HG03139 (cell line): Measurements from ENCODE around the gene ADARB2.

Experiments used
- ATAC-seq: cut with Tn5 transposase; IDR thresholded peaks from one replicate; pipeline ENCODE4 v1.9.1; 2021; ENCODE audit not compliant: unreplicated experiment

The ADARB2 gene

DNA sequence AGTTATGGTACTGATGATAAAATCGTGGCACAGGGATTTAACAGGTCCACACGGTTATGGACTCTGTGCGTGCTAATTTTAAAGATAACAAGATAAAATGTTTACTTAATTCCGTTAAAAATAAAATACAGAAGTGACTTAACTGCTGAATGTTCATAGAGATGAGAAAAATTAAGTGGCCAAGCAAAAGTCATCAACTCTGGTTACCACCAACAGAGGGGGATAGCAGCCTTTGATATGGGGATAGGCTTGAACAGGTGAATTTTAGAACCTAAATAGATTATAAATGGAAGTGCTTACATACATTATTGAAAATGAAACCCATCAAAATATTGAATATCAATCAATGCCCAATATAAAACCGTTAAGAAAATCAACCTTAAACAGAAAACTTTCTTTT is 436.2 kb downstream of the ADARB2 start:
- ATAC-seq: no peak

DNA sequence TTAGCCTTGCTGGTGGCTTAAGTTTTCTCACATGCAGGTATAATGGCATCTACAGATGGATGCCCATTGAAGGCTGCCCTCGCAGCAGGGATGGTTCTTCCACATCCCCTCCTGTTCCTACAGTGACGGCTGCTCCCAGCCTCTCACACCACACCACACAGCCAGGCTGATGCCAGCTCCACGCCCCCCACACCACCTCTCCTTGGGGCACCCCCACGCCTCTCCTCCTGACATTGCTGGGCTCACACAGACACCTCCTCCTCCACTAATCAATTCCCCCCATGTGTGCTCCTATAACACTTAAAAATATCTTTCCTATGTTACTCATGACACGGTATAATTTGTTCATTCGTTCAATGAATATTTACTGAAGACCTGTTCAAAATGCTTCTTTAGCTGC is 437.1 kb downstream of the ADARB2 start:
- no peak for ATAC-seq

DNA sequence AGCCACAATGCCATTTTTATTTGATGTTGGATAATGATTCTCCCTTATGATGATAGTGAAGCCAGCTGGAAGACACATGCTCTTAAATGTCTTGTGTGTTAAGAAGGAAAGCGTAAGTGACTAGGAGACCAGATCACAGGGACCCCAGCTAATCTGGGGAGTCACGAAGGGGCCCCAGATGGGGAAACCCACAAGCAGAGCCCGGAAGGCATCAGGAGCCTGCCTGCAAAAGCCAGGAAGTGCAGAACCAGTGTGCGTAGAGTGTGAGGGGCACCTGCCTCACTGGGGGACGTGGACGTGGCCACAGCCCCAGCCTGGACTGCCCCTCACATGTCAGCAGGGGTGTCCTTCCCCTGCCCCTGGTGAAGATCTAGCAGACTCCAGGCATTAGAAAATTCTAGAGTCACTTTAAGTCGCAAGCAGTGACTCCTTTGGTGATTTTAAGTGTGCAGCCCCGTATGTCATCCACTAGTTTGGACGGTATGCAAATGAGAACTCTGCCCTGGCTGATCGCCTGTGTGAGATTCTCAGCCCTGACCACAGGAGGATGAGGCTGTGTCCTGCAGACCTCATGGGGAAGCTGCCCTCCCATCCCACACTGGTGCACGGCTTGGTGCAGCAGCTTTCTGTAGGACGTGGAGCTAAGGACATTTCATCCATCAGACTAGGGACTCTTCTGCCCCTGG is 438.1 kb downstream of the ADARB2 start:
- ATAC-seq: no peak

DNA sequence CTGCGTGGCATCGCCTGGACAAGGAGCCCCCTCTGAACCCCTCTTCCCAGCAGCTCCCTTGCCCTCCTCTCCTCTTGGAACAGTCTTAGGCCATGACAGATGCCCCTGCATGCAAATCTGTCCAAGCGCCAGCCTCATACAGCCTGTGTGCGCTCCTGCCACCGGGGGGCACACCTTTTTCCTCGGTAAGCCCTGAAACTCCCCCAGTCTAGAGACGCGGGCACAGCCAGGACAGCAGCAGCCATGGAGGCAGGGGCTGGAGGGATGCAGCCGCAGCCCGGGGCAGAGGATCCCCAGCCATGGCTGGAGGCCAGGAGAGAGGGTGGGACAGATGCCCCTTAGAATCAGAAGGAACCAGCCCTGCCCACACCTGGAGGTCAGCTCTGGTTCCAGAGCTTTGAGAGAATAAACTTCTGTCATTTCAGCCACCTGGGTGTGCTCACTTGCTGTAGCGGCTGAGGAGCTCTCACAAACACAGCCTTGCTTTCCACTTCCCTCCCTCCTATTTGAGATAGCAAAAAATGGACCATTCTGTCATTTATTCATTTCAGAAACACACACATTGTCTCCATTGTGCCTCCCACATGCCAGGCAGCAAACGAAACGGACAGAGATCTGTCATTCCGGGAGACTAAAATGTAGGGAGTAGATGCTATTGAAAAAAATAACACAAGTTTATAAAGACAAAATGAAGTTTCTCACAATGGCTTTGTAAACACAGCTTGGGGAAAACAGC is 439.6 kb downstream of the ADARB2 start:
- no peak for ATAC-seq

DNA sequence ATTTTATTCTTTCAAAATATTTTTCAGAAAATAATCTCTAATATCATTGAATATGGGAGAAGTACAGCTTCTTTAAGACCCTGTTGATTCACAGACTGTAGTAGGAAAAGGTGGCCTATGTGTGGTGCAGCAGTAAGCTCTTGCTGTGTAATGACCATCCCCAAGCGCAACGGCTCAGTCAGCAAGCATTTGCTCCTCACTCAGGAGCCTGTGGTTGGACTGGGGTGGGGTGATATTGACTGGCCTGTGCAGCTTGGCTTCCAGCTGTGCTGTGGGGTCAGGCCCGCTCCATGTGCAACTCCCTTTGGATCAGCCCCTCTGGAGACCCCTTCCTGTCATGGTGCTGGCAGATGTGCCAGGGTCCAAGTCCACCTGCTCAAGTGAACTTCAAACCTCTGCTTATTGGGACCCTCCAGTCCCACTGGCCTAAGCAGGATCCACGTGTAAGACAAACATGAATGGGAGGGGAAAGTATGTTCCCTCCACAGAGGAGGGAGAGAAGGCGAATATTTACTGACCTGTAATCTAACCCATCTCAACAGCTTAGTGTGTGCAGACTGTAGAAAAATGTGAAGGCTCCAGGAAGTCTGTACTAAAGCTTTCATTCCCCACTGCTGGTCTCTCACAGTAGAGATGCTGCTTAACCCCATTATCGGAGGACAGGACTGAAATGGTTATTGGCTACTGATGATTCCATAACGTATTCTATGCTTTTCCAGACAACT is 441.4 kb downstream of the ADARB2 start:
- ATAC-seq: no peak

DNA sequence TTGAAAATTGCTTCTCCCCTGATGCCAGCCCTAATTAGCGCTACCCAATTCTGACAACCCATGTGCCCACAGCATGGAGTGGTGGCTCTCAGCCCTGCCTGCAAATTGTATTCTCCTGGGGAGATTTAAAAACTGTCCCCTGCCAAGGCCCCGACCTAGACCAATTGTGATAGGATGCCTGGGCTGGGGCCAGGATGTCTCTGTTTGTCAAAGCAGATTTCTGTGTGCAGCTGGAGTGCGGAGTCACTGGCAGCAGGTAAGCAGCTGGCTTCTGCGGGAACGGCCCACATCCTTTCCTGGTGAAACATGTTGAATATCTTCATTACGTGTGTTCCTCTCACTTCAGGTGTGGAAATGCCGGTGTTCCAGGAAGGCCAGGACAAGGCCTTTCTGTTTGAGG is 442.6 kb downstream of the ADARB2 start:
- no peak for ATAC-seq

DNA sequence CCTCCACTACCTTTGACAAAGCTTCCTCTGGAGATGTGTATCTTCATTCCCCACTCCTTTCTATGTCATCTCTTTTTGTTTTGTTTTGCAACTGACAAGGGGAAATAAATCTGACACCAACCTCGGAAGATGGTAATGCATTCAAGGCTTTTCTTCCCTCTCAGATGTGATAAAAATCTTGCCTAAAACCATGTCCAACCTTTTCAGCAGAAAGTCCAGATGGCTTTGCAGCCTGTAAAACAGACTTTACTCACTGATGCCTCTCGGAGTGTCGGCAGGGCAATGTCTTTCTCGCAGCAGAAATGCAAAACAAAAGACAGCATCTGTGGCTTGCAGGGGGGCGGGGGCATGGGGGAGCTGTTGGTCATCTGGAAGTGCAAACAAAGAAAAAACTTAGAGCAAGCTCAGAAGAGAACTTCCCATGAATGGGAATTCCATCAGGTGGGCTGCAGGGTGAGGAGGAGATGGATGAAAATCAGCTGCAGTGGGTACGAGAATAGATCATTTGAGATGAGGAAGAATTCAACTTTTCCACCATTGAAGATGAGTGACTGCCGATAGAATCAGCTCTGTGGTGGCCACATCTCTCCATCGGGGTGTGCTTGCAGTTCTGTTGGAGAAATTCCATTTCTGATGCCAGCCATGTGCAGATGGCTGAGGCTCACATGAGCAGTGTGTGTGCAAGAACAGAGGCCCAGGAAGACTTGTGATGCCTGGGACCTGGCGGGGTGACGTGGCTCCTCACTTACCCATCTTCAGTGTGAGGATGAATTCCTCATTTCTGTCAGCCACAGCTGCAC is 443.5 kb downstream of the ADARB2 start:
- no peak for ATAC-seq

DNA sequence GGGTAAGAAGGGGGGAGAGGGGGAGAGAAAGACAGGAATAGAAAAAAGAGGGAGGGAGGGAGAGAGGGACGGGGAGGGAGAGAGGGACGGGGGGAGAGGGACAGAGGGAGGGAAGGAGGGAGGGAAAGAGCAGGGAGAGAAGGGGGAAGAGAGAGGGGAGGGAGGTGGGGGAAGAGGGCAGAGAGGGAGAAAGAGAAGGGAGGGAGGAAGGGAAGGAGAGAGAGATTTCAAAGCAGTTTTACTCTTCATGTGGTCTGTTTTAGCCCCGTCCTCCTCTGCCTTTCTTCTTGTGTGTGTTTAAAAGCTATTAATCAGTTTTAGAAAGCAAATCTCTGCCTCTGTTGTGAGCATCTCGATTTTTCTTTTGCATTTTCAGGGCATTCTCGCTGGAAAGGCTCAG is 444.2 kb downstream of the ADARB2 start:
- ATAC-seq: no peak

DNA sequence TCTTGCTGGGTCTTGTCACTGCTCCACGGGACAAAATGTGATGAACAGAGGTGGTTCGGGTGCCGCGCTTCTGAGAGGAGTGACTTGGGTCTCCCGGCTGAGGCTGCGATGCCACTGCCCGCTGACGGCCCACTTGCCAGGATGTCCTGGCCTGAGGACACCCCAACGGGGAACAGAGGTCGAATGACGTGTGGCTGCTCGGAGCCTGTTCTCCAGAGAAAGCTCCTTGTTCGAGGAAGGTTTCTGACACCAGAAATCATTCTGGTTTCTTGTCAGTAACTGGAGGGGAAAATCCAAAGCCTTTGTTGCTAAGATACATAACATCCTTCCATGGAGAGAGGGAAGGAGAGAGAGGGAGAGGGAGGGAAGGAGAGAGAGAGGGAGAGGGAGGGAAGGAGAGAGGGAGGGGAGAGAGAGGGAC is 444.7 kb downstream of the ADARB2 start:
- ATAC-seq: no peak

DNA sequence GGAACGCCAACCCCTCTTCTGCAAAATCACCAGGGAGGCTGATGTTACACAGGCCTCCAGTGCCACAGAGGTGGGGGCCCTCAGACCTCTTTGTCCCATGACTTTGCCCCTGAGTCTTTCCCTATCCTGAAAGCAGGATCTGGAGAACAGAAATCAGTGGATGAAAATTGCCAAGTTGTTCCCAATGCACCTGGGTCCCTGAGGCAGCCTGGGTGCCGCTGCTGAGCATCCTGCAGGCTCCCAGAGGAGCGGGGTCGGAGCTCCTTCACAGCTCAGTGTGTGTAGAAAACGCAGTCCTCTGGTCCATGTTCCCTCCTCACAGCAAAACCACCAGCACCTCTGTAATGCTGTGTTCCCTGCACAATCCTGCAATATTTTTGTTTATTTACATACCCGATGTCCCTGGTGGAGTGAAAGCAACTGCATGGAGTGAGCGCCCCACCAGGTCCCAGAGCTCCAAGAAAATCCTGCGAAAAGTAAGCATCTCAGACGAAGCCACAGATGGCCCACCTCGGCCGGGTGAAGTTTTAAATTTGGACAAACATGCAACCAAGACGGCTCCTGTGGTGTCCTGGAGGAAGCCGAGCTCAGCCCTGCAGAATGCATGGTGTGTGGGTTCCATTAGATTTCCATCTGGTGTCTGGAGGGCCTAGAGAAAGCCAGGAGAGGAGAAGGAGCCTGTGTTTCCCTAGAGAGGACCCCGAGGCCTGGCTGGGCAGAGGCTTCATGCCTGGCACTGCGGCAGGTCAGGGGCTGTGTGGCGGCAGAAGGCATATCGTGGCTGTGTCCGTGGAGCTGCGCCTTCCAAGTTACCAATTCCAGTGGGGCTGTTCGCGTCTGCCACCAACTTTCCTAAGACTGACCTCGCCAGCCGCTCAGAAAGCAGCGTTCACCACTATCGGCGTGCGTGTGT is 445.9 kb downstream of the ADARB2 start:
- ATAC-seq: no peak

DNA sequence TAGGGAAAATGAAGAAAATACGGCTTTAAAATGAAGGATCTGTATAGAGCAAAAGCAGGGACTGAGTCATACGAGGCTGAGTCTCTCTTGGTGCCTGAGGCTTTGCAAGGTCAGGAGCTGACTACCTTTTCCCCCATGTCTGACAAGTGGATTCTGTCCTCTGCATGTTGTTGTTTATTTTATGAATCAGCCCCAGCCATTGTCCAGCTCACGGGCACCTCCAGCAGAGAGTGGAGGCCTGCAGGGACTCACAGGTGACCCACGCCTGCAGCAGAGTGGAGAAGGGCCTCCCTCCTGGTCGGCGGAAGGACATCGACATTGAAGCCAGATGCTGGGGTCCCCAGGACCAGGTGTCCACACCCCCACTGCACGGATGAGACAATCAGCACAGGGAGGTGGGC is 447.3 kb downstream of the ADARB2 start:
- no peak for ATAC-seq

DNA sequence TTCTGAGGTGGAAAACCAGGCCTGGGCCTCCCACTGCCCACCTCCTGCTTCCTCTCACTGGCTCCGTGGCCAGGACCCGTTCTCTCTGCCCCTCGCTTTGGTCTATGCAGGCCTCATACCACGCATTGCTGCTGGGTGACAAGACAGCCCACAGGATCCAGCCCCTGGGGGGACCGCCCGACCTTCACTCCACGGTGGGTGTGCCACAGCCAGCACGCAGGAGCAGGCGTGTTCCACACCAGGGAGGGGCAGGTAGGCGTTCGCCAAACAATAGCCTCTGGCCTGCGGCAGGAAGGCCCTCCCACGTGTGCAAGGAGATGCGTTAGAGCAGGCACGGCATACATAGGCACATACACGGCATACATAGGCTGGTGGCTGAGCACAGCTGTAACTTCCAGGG is 447.7 kb downstream of the ADARB2 start:
- ATAC-seq: no peak

DNA sequence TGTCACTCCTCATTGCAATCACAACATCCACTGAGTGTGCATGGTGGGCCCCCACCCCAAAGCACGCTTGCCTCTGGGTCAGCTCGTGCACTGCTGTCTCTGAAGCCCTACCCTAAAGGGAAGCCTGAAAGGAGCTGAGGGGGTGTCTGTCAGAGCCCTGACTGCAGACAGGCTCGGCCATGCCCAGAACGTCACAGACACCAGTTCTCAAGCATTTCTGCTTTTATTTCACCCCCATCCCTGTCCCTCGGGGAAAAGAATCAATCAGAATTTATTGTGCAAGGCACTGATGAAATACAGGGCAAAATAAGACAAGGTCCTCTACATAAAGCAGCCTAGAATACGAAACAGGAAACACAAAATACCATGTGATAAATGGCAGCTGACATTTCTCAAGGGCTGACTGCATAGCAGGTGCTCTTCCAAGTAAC is 449.3 kb downstream of the ADARB2 start:
- no peak for ATAC-seq

DNA sequence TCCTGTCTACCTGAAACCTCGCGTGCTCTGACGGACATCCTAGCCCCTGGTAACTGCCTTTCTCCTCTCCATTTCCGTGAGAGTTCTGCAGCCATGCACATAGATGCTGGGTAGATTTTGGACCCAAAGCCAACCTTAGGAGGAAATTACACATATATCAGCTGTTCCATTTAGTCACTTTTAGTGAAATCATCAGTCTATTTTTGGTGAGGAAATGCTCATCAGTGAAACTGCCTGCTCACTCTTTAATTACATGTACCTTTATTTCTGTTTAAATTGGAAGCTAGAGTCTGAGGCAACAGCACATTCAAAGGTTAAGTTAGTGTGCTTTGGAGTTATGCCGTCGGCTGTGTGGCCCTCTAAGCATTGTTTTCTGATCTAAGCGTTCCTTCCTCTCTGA is 449.8 kb downstream of the ADARB2 start:
- no peak for ATAC-seq

DNA sequence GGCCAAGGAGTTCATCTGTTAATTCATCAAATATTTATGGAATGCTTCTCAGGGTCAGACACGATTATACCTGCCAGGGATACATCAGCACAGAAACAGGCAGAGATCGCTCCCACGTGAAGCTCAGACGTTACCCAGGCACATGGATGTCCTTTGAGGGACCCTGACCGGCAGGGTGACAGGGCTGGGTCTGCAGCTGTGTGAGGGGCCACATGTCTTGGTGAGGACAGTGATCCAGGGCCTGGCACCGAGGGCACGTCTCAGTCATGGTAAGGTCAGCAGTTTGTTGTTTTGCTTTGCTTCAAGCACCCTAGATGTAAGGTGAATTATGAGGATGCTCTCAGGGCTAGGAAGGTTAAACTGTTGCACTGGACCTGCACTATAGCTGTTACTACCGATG is 453.2 kb downstream of the ADARB2 start:
- no peak for ATAC-seq

DNA sequence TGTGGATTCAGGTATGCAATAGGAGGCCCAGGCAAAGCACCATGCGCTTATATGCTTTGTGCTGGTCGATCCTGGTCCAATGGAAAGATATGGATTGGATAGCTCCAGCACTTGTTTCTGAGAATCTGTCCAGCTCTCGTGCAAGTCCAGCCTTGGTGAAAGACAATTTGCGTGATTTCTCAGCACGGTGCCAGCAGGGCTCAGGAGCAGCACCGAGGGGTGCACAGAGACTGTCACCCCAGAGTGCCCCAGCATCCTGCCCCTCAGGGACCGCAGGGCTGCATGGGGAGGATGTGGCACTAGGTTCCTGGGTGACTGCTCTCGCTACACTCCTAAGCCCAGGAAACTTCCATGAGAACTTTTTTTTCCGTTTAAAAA is 455.9 kb downstream of the ADARB2 start:
- ATAC-seq: no peak

DNA sequence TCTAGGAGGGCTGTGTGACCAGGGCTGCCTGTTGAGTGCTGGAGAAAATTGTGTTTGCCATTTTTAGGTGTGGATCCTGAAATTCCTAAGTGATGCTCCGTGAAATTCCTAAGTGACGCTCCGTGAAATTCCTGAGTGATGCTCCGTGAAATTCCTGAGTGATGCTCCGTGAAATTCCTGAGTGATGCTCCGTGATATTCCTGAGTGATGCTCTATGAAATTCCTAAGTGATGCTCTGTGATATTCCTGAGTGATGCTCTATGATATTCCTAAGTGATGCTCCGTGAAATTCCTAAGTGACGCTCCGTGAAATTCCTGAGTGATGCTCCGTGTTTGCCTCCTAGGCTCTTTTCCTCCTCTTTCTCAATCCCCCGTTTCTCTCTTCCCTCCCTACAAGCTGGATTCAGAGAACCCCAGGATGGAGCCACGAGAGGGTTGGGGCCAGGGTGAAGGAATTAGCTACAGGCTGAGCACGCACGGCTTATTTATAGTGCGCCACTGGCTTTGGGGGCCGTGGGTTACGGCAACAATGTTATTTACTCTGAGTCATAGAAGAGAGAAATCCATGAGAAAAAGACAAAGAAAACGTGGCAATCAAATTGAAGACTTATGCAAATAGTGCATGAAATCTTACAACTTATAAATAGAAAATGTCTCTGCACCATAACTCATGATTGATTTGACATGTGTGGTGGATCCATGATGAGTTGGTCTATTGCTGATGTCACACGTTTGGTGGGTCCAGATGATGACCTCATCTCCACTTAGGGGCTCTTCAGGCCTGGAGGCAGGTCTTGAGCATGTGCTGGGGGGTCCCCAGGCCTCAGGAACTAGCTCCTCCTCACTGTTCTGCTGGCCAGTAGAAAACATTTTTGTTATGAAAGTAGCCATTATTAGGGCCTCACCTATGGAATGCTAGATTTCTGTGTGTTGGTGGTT is 456.6 kb downstream of the ADARB2 start:
- ATAC-seq: no peak

DNA sequence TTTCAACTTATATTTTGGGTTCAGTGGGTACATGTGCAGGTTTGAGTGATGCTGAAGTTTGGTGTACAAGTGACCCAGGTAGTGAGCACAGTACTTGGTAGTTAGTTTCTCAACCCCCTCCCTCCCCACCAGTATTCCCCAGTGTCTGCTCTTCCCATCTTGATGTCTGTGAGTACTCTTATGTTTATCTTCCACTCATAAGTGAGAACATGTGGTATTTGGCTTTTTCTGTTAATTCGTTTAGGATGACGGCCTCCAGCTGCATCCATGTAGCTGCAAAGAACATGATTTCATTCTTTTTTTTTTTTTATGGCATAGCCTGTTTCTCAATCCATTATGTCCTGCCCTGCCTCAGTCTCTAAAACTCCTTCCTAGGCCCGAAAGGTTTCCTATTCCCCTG is 459.0 kb downstream of the ADARB2 start:
- ATAC-seq: no peak
